Upper lobe of left lung (tissue), 4 donors: ENCODE data around the gene FDX2.

Source experiments
- CTCF ChIP-seq, 6 experiments: fragments of 450-650 bp in 4 of 6; fragments of 200-600 bp in 2 of 6; sonication (generic) in 2 of 6; IDR thresholded peaks; one replicate each; pipeline ENCODE4 v1.5.1; 2016 to 2019; ENCODE audit warnings: antibody characterized with exemption in 6 of 6
- EP300 ChIP-seq, 4 donors: sonication (generic); formaldehyde crosslinking; IDR thresholded peaks; one replicate each; pipeline ENCODE4 v1.5.1; 2017; ENCODE audit warnings: antibody characterized with exemption in 4 of 4, control low read depth in 2 of 4
- POLR2AphosphoS5 ChIP-seq, 2 donors: sonication (generic); formaldehyde crosslinking; IDR thresholded peaks; one replicate each; pipeline ENCODE4 v1.5.1; 2017; ENCODE audit warnings: antibody characterized with exemption in 2 of 2

- TF ChIP-seq POLR2AphosphoS5 (IDR thresholded peaks at IDR 0.05) (peak in 1 of 2 donors; percentile 61), CTCF (IDR thresholded peaks at IDR 0.05) (no peak), EP300 (IDR thresholded peaks at IDR 0.05) (peak in 1 of 4 donors; percentile 53)
Measured at GRCh38 chr19:10268071-10268470, 47.7 kb downstream of the FDX2 start.
